ENCODE data around the gene SLC16A5. TPM values are rescaled to one million over a fixed set of nuclear protein-coding genes. Genes with fewer than 3 reads are reported as not detected.

Gene SLC16A5
- total and polyA plus RNA-seq, 2 donors from 2014 or later: 28.4 to 184 TPM

DNA sequence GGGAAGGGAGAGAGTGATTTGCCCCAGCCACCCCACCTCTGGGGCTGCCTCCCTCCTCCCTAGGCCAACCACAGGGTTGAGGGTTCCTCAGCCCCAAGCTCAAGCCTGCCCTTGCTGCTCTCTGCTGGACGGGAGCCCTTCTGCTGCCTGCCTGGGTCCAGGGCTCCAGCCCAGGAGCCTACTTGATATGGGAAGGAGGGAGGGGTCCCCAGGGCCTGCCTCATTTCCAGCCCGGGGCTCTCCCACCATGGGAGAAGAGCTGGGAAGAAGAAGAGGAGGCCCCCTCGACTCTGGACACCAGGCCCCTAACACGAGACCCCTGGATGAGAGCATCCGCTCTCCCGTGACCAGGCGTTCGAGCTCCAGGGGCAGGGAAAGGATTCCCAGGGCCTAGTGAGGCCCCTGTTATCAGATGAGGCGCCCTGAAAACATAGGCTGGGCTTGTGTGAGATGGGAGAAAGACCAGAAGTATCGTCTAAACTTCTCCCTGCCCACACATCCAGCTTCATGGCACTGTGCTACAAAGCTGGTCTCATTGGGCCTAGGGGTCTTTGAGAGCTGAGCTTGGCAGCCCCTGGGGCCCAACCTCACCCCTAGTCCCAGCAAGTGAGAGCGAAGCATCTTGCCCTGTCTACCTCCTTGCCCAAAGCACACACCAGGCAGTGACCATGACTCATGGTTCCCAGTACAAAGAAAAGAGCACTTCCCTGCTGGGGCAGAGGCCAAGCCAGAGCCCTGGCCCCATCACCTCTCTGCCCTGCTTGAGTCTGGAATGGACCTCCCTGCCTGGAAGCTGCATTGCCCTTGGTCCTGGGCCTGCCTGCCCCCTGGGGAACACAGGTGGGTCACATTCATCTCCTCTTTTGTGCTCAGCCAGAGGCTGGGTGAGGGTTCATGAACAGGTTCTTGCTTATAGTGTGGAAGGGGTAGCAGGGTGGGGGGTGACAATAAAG is 987 bp downstream of the SLC16A5 start:
- Histone ChIP-seq H3K4me3 (ENCODE audit: low read length in 3 of 3) (peak overlapping the region; percentile 51 to 70 (median 67)), H3K4me1 (ENCODE audit: control insufficient read depth in 2 of 3, insufficient read depth in 2 of 3, low read depth in 1 of 3, low read length in 3 of 3) (peaks cover 6 to 54% (median 31%) of the 10 kb centered on the region in 3 donors), H3K9ac (ENCODE audit: low read length in 3 of 3) (peak overlapping the region; percentile 22 to 89 (median 67)), H3K36me3 (ENCODE audit: control insufficient read depth in 2 of 3, insufficient read depth in 3 of 3, low read length in 3 of 3) (no peaks in the 10 kb centered on the region), H3K27me3 (ENCODE audit: control insufficient read depth, insufficient read depth, low read length) (no peaks in the 10 kb centered on the region), H3K9me3 (ENCODE audit: control insufficient read depth in 2 of 3, insufficient read depth in 1 of 3, low read length in 3 of 3) (no peaks in the 10 kb centered on the region), H3K27ac (ENCODE audit: low read depth in 2 of 2, low read length in 2 of 2) (peak overlapping the region; percentile 89 to 92)
- FAIRE-seq (no peak), DNase-seq (peak in 2 of 5 donors; percentile 34 to 66)
- TF ChIP-seq, protein P1, sequence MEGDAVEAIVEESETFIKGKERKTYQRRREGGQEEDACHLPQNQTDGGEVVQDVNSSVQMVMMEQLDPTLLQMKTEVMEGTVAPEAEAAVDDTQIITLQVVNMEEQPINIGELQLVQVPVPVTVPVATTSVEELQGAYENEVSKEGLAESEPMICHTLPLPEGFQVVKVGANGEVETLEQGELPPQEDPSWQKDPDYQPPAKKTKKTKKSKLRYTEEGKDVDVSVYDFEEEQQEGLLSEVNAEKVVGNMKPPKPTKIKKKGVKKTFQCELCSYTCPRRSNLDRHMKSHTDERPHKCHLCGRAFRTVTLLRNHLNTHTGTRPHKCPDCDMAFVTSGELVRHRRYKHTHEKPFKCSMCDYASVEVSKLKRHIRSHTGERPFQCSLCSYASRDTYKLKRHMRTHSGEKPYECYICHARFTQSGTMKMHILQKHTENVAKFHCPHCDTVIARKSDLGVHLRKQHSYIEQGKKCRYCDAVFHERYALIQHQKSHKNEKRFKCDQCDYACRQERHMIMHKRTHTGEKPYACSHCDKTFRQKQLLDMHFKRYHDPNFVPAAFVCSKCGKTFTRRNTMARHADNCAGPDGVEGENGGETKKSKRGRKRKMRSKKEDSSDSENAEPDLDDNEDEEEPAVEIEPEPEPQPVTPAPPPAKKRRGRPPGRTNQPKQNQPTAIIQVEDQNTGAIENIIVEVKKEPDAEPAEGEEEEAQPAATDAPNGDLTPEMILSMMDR (IDR thresholded peaks at IDR 0.05; ENCODE audit: borderline replicate concordance, extremely low read depth, insufficient read depth): no peak
- intact Hi-C loops (cut with DNase I): no loop called here

DNA sequence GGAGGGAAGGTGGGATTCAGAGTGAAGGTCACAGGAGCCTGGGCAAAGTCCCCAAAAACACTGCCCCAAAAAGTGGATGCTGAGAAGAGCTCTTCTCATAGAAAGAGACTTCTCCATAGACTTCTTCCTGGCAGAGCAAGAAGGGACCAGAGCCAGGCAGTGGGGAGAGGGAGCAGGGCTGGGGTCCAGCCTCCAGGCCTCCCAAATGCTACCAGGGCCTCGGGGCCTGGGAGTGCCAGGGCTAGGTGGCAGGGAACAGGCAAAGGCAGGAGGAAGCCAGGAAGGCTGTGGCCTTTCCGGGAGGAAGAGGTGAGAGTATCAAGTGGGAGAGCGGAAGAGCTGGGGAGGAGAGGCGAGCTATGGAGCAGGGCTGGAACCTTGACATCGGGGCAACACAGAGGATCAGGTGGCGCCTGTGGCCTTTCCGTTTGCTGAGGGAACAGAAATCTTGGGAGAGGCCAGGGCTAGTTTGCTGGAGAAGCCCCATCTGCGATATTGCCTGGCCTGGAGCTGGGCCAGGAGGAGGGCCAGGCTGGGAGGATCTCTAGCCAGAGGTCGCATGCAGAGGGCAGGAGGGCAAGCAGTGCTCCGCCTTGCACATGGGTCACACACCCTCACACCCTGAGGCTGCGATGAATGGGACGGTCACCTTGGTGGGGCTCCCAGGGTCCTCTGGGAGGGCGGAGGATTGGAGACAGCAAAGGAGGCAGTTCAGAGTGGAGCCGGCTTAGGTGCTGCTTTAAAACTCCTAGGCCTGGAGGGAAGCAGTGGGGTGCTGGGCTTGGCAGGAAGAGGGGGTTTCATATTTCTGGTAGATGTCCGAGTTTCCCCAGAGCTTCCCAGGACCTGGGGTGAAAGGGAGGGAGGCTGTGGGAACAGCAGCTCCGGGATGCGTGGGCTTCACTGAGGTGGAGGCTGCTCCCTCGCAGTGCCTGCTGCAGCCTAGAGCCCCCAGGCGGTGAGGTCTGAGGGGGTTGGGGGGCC is 3.4 kb downstream of the SLC16A5 start:
- Histone ChIP-seq H3K9me3 (ENCODE audit: control insufficient read depth in 2 of 3, insufficient read depth in 1 of 3, low read length in 3 of 3) (no peaks in the 10 kb centered on the region), H3K27me3 (ENCODE audit: control insufficient read depth, insufficient read depth, low read length) (no peaks in the 10 kb centered on the region), H3K4me3 (ENCODE audit: low read length in 3 of 3) (peak overlapping the region; percentile 1 to 32 (median 16)), H3K36me3 (ENCODE audit: control insufficient read depth in 2 of 3, insufficient read depth in 3 of 3, low read length in 3 of 3) (no peaks in the 10 kb centered on the region), H3K4me1 (ENCODE audit: control insufficient read depth in 2 of 3, insufficient read depth in 2 of 3, low read depth in 1 of 3, low read length in 3 of 3) (peaks cover 3 to 52% (median 19%) of the 10 kb centered on the region in 3 donors), H3K27ac (ENCODE audit: low read depth in 2 of 2, low read length in 2 of 2) (peak overlapping the region; percentile 65 to 71), H3K9ac (ENCODE audit: low read length in 3 of 3) (peak overlapping the region in 1 of 3 donors; percentile 56)
- TF ChIP-seq, protein P1 (IDR thresholded peaks at IDR 0.05; ENCODE audit: borderline replicate concordance, extremely low read depth, insufficient read depth): no peak
- DNase-seq (peak in 2 of 5 donors; percentile 29 to 82), FAIRE-seq (no peak)
- intact Hi-C loops (cut with DNase I): no loop called here

DNA sequence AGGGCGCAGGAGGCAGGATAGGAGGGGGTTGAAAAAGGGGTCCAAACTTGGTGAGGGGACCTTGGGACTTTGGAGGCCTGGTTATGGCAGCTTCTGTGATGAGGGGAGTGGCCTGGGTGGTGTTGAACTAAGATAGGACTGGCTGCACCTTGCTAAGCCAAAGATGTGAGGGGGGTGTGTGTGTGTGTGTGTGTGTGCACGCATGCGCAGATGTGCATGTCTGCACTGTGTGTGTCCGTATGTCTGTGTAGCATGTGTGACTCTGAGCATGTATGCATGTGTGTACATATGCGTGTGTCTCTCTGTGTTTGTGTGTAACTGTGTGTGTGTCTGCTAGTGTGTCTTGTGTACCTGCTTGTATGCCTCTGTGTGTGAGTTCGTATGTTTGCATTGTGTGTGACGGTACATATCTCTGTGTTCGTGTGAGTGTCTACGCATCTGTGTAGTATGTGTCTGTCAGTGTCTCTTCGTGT is 4.1 kb downstream of the SLC16A5 start:
- DNase-seq: no peak
- Histone ChIP-seq H3K4me1 (ENCODE audit: control insufficient read depth in 2 of 3, insufficient read depth in 2 of 3, low read depth in 1 of 3, low read length in 3 of 3) (peaks cover 3 to 46% (median 14%) of the 10 kb centered on the region in 3 donors), H3K27me3 (ENCODE audit: control insufficient read depth, insufficient read depth, low read length) (no peaks in the 10 kb centered on the region), H3K4me3 (ENCODE audit: low read length in 3 of 3) (peak overlapping the region in 2 of 3 donors; percentile 10 to 17), H3K9me3 (ENCODE audit: control insufficient read depth in 2 of 3, insufficient read depth in 1 of 3, low read length in 3 of 3) (no peaks in the 10 kb centered on the region), H3K36me3 (ENCODE audit: control insufficient read depth in 2 of 3, insufficient read depth in 3 of 3, low read length in 3 of 3) (no peaks in the 10 kb centered on the region), H3K9ac (ENCODE audit: low read length in 3 of 3) (no peak overlapping the region), H3K27ac (ENCODE audit: low read depth in 2 of 2, low read length in 2 of 2) (peak overlapping the region; percentile 65 to 71)
- intact Hi-C loops (cut with DNase I): no loop called here
- TF ChIP-seq, protein P1 (IDR thresholded peaks at IDR 0.05; ENCODE audit: borderline replicate concordance, extremely low read depth, insufficient read depth): no peak
- no peak for FAIRE-seq
